Muscle of back (tissue), 13 donors: ENCODE results near the gene OPN1LW. TPM values are rescaled to one million over a fixed set of nuclear protein-coding genes. Genes with fewer than 3 reads are reported as not detected.
"Not testable (repeated sequence)": the region's sequence is repeated elsewhere in the genome, so short reads cannot be mapped to it uniquely, and the experiment has no call there.

ENCODE experiments used
- DNase-seq, 3 donors: peaks; one replicate each; pipeline versions ENCODE4 v3.0.0 to v3.0.0-alpha.2; 2013
- long read RNA-seq, 9 donors: transcript quantifications; one replicate each; lab custom pipeline, GENCODE V29; 2026
- polyA plus RNA-seq, 10 donors: library from polyadenylated mRNA; unstranded; fragments of 120-200 nt; gene quantifications; one replicate each; pipeline ENCODE4 v1.2.1, GENCODE V29; 2013; ENCODE audit not compliant: insufficient read length in 10 of 10

OPN1LW gene
- polyA plus RNA-seq = not detected
- long read RNA-seq, donor 1 = 0 reads
- long read RNA-seq, donor 2 = 0 reads
- long read RNA-seq, donor 3 = 0 reads
- long read RNA-seq, donor 4 = 0 reads
- long read RNA-seq, donor 5 = 0 reads
- long read RNA-seq, donor 6 = 0 reads
- long read RNA-seq, donor 7 = 0 reads
- long read RNA-seq, donor 8 = 0 reads
- long read RNA-seq, donor 9 = 0 reads

GRCh38 chrX:154144010-154144409 lies at the start of gene OPN1LW:
Gene OPN1LW, plus strand, starts transcription at chrX:154144243. Its CDS starts 41 bp downstream, at chrX:154144284.
- not testable (repeated sequence) for DNase-seq

- no peak for DNase-seq
These were observed 49.2 kb upstream of the OPN1LW start for GRCh38 chrX:154094833-154095232.

- DNase-seq = peak in 1 of 3 donors; percentile 17
These were observed 47.7 kb upstream of the OPN1LW start for GRCh38 chrX:154096140-154097002.

GRCh38 chrX:154097003-154097588 lies 46.9 kb upstream of the OPN1LW start:
- peak; percentile 69 to 88 (median 81) for DNase-seq

GRCh38 chrX:154097589-154098541 lies 46.2 kb upstream of the OPN1LW start, which contains the start of gene MECP2:
Gene MECP2, minus strand, starts transcription at chrX:154097717.
- DNase-seq = peak; percentile 90 to 94 (median 92)

GRCh38 chrX:154098551-154098950 lies 45.5 kb upstream of the OPN1LW start:
- no peak for DNase-seq

- no peak for DNase-seq
These were observed 30.3 kb upstream of the OPN1LW start for GRCh38 chrX:154113729-154114128.

GRCh38 chrX:154114652-154115051 lies 29.4 kb upstream of the OPN1LW start:
- no peak for DNase-seq

GRCh38 chrX:154115071-154115470 lies 29.0 kb upstream of the OPN1LW start:
- DNase-seq = no peak

- DNase-seq = no peak
These were observed 28.3 kb upstream of the OPN1LW start for GRCh38 chrX:154115750-154116149.

GRCh38 chrX:154116426-154117211 lies 27.4 kb upstream of the OPN1LW start:
- DNase-seq = no peak

- DNase-seq = no peak
These were observed 26.5 kb upstream of the OPN1LW start for GRCh38 chrX:154117566-154117965.

GRCh38 chrX:154120567-154120966 lies 23.5 kb upstream of the OPN1LW start:
- no peak for DNase-seq

- DNase-seq = peak in 1 of 3 donors; percentile 3
These were observed 22.8 kb upstream of the OPN1LW start for GRCh38 chrX:154121207-154121606.

GRCh38 chrX:154121961-154122360 lies 22.1 kb upstream of the OPN1LW start:
- DNase-seq = peak in 1 of 3 donors; percentile 24

GRCh38 chrX:154123241-154124219 lies 20.5 kb upstream of the OPN1LW start:
- no peak for DNase-seq

- DNase-seq = no peak
These were observed 18.5 kb upstream of the OPN1LW start for GRCh38 chrX:154125391-154126040.

GRCh38 chrX:154126101-154126500 lies 17.9 kb upstream of the OPN1LW start:
- no peak for DNase-seq

GRCh38 chrX:154131955-154132354 lies 12.1 kb upstream of the OPN1LW start:
- DNase-seq = no peak
